Activated CD4-positive, alpha-beta memory T cell treated with anti-CD3 and anti-CD28 coated beads, Interleukin-2, amount 10 ng/mL, durations not matched to agents 7 days and 5 days (primary cell): ENCODE results near the gene PAX5. TPM values are rescaled to one million over a fixed set of nuclear protein-coding genes. Genes with fewer than 3 reads are reported as not detected.

Experiments
- CTCF ChIA-PET: fragments of 350-600 bp; sonication (Branson Sonifier 250); formaldehyde crosslinking; loops from one replicate; lab custom pipeline; 2021; ENCODE audit warnings: antibody characterized with exemption, inconsistent platforms; lab: Charles Lee
- POLR2A ChIA-PET: fragments of 350-600 bp; sonication (Branson Sonifier 250); formaldehyde crosslinking; loops from one replicate; lab custom pipeline; 2021; ENCODE audit warnings: antibody characterized with exemption; lab: Charles Lee
- DNase-seq: peaks from one replicate; pipeline ENCODE4 v3.0.0-alpha.2; 2020
- H3K27ac Mint-ChIP-seq: one replicate; pipeline ENCODE4 v1.8.0; 2021; ENCODE audit warnings: mild to moderate bottlenecking, mixed read lengths
- H3K27me3 Mint-ChIP-seq: one replicate; pipeline ENCODE4 v1.8.0; 2021; ENCODE audit warnings: mixed read lengths
- H3K36me3 Mint-ChIP-seq: one replicate; pipeline ENCODE4 v1.8.0; 2021; ENCODE audit warnings: low read depth, mixed read lengths
- H3K4me1 Mint-ChIP-seq: one replicate; pipeline ENCODE4 v1.8.0; 2021; ENCODE audit warnings: mixed read lengths
- H3K4me3 Mint-ChIP-seq: one replicate; pipeline ENCODE4 v1.8.0; 2021; ENCODE audit warnings: mild to moderate bottlenecking, mixed read lengths
- H3K9me3 Mint-ChIP-seq: one replicate; pipeline ENCODE4 v1.8.0; 2021; ENCODE audit warnings: mixed read lengths
- total RNA-seq, 2 experiments: library from RNA; stranded (reverse); gene quantifications; one replicate each; pipeline ENCODE4 v1.2.3, GENCODE V29; 2021

Gene PAX5
- total RNA-seq, 2 experiments from 2014 or later: 0.05 to 0.15 TPM

GRCh38 chr9:37004424-37004935 lies 29.6 kb downstream of the PAX5 start:
- Mint-ChIP-seq H3K27me3 (peaks cover 72% of the 10 kb centered on the region), H3K4me3 (no peak overlapping the region), H3K36me3 (no peaks in the 10 kb centered on the region), H3K9me3 (no peaks in the 10 kb centered on the region), H3K4me1 (no peaks in the 10 kb centered on the region), H3K27ac (no peak overlapping the region)
- ChIA-PET CTCF (interaction anchor here (0.7 to 1.1 kb wide), 2 partner anchors 8 to 12 kb away, joined by 3 to 4 read pairs; no protein-coding TSS in a partner anchor), POLR2A (no interaction called here)
- no peak for DNase-seq

GRCh38 chr9:37002413-37003217 lies 31.5 kb downstream of the PAX5 start:
- Mint-ChIP-seq H3K4me1 (no peaks in the 10 kb centered on the region), H3K27me3 (peaks cover 69% of the 10 kb centered on the region), H3K4me3 (no peak overlapping the region), H3K36me3 (no peaks in the 10 kb centered on the region), H3K27ac (no peak overlapping the region), H3K9me3 (no peaks in the 10 kb centered on the region)
- CTCF ChIA-PET: no interaction called here
- POLR2A ChIA-PET: no interaction called here
- no peak for DNase-seq

- no peaks in the 10 kb centered on the region for H3K4me1 Mint-ChIP-seq
- no peaks in the 10 kb centered on the region for H3K36me3 Mint-ChIP-seq
- peaks cover 63% of the 10 kb centered on the region for H3K27me3 Mint-ChIP-seq
- no peak overlapping the region for H3K4me3 Mint-ChIP-seq
- ChIA-PET CTCF (no interaction called here), POLR2A (interaction anchor here (1.0 kb wide), 1 partner anchor 8 kb away, joined by 3 read pairs; no protein-coding TSS in a partner anchor)
- DNase-seq: no peak
- no peaks in the 10 kb centered on the region for H3K9me3 Mint-ChIP-seq
- H3K27ac Mint-ChIP-seq: no peak overlapping the region
Observed at GRCh38 chr9:37002036-37002412, 32.0 kb downstream of the PAX5 start.

GRCh38 chr9:37001459-37001858 lies 32.6 kb downstream of the PAX5 start:
- CTCF ChIA-PET: no interaction called here
- no peak overlapping the region for H3K27ac Mint-ChIP-seq
- DNase-seq: no peak
- no peak overlapping the region for H3K4me3 Mint-ChIP-seq
- H3K4me1 Mint-ChIP-seq: no peaks in the 10 kb centered on the region
- H3K9me3 Mint-ChIP-seq: no peaks in the 10 kb centered on the region
- H3K27me3 Mint-ChIP-seq: peaks cover 58% of the 10 kb centered on the region
- H3K36me3 Mint-ChIP-seq: no peaks in the 10 kb centered on the region
- POLR2A ChIA-PET: interaction anchor here (1.0 kb wide), 1 partner anchor 9 kb away, joined by 3 read pairs; no protein-coding TSS in a partner anchor

GRCh38 chr9:36999728-37000333 lies 34.2 kb downstream of the PAX5 start:
- no peak overlapping the region for H3K27ac Mint-ChIP-seq
- no peaks in the 10 kb centered on the region for H3K36me3 Mint-ChIP-seq
- CTCF ChIA-PET: interaction anchor here (0.5 to 1.7 kb wide), 2 partner anchors 50 to 127 kb away, joined by 6 read pairs; no protein-coding TSS in a partner anchor
- no peaks in the 10 kb centered on the region for H3K9me3 Mint-ChIP-seq
- H3K27me3 Mint-ChIP-seq: peaks cover 43% of the 10 kb centered on the region
- no peaks in the 10 kb centered on the region for H3K4me1 Mint-ChIP-seq
- no peak for DNase-seq
- POLR2A ChIA-PET: interaction anchor here (1.4 kb wide), 1 partner anchor 10 kb away, joined by 3 read pairs; no protein-coding TSS in a partner anchor
- no peak overlapping the region for H3K4me3 Mint-ChIP-seq

DNA sequence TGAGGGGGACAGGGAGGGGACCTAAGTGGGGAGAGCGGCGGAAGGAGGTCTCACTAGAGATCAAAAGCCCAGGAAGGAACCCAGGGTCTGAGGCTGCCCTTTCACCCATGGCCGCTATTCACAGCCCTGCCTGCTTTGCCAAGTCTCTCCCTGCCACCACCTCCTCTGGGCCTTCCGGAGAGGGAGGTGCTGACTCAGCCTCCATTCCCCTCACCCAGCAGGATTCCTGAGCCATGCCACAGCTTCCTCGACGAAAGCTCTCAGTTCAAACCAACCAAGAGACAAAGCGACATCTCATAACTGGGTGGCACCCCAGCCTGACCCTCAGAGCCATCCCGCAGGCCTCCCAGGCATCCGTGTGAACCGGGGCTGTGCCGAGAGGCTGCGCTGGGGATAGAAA lies 36.7 kb downstream of the PAX5 start:
- no peaks in the 10 kb centered on the region for H3K36me3 Mint-ChIP-seq
- H3K9me3 Mint-ChIP-seq: no peaks in the 10 kb centered on the region
- CTCF ChIA-PET: interaction anchor here (1.2 to 2.6 kb wide), 5 partner anchors 44 to 332 kb away, joined by 3 to 12 read pairs (median 5); no protein-coding TSS in a partner anchor
- peaks cover 38% of the 10 kb centered on the region for H3K27me3 Mint-ChIP-seq
- H3K27ac Mint-ChIP-seq: no peak overlapping the region
- POLR2A ChIA-PET: no interaction called here
- H3K4me1 Mint-ChIP-seq: no peaks in the 10 kb centered on the region
- no peak for DNase-seq
- H3K4me3 Mint-ChIP-seq: no peak overlapping the region

DNA sequence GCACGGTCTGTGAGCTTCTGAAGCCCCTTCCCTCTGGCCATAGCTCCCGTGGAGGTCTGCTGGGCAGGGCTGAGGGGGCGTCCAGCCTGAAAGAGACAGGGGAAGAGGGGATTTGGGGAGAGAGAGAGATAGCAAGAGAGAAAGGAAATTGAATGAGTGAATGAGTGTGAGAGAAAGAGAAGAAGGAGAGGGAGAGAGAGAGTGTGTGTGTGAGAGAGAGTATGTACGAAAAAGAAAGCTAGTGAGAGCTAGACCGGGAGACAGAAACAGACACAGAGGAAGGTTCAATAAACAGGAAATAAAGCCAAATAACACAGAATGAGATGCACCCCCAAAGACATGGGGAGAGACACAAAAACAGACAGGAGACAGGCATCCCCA lies 37.4 kb downstream of the PAX5 start:
- CTCF ChIA-PET: interaction anchor here (0.5 to 2.6 kb wide), 12 partner anchors 8 to 903 kb away, joined by 3 to 12 read pairs (median 3); no protein-coding TSS in a partner anchor

DNA sequence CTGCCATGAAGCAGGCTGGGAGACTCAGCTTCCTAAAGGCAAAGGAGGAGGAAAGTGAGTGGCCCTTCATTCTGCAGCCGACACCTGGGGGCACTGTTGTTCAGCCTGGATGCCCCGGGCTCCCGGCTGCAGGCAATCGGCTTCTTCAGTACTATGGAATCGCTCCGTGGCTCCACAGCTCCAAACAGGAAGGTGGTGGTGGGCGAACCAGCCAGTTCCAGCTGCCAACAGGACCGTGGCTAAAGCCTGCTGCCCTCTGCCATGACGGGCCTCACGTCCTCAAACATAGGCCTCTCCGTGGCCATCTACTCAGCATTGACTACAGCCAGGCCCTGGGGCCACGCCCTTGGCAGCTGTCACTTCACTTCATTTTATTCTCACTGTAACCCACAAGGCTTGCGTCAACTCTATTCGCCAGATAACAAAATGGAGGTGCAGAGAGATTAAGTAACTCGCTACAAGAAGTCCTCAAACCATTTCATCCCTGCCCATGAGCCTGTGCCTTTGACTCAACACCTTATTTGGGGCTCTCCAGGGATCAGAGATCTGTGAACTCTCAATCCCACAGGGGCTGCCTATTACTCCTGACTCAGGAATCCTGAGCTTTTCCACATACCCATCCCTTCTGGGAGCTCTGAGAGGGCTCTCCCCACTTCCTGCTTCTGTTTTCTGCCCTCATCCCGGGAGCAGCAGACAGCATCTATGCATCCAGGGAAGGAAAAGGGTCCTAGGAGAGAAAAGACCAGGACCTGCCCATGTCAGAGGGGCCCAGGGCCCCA lies 38.0 kb downstream of the PAX5 start:
- ChIA-PET POLR2A (interaction anchor here (0.7 to 1.3 kb wide), 2 partner anchors 105 to 370 kb away, joined by 3 to 4 read pairs; no protein-coding TSS in a partner anchor), CTCF (interaction anchor here (0.5 to 2.6 kb wide), 19 partner anchors 8 to 903 kb away, joined by 3 to 12 read pairs (median 3); no protein-coding TSS in a partner anchor)
- Mint-ChIP-seq H3K9me3 (peaks cover 7% of the 10 kb centered on the region), H3K4me1 (no peaks in the 10 kb centered on the region), H3K36me3 (peaks cover 4% of the 10 kb centered on the region), H3K27me3 (peaks cover 32% of the 10 kb centered on the region), H3K4me3 (no peak overlapping the region), H3K27ac (no peak overlapping the region)
- peak; percentile 61 for DNase-seq

More for the DNA sequence above, 37.4 kb downstream of the PAX5 start:
- DNase-seq: no peak
- Mint-ChIP-seq H3K27ac (no peak overlapping the region), H3K4me1 (no peaks in the 10 kb centered on the region), H3K9me3 (peaks cover 1% of the 10 kb centered on the region), H3K36me3 (peaks cover under 1% of the 10 kb centered on the region), H3K4me3 (no peak overlapping the region), H3K27me3 (peaks cover 33% of the 10 kb centered on the region)
- POLR2A ChIA-PET: interaction anchor here (1.3 kb wide), 1 partner anchor 370 kb away, joined by 4 read pairs; no protein-coding TSS in a partner anchor

GRCh38 chr9:36993933-36994764 lies 39.9 kb downstream of the PAX5 start:
- no peak for DNase-seq

GRCh38 chr9:36992501-36993316 lies 41.4 kb downstream of the PAX5 start:
- CTCF ChIA-PET: interaction anchor here (0.6 to 6.2 kb wide), 5 partner anchors 9 to 336 kb away, joined by 3 to 67 read pairs (median 3); no protein-coding TSS in a partner anchor
- peaks cover 2% of the 10 kb centered on the region for H3K4me1 Mint-ChIP-seq
- POLR2A ChIA-PET: no interaction called here

More at GRCh38 chr9:36993933-36994764, 39.9 kb downstream of the PAX5 start:
- H3K36me3 Mint-ChIP-seq: peaks cover 16% of the 10 kb centered on the region
- H3K9me3 Mint-ChIP-seq: peaks cover 17% of the 10 kb centered on the region
- no peaks in the 10 kb centered on the region for H3K4me1 Mint-ChIP-seq
- POLR2A ChIA-PET: no interaction called here
- H3K27ac Mint-ChIP-seq: no peak overlapping the region
- CTCF ChIA-PET: interaction anchor here (1.3 kb wide), 1 partner anchor 121 kb away, joined by 4 read pairs; no protein-coding TSS in a partner anchor
- H3K27me3 Mint-ChIP-seq: peaks cover 36% of the 10 kb centered on the region
- no peak overlapping the region for H3K4me3 Mint-ChIP-seq

More at GRCh38 chr9:36992501-36993316, 41.4 kb downstream of the PAX5 start:
- peaks cover 16% of the 10 kb centered on the region for H3K36me3 Mint-ChIP-seq
- peaks cover 17% of the 10 kb centered on the region for H3K9me3 Mint-ChIP-seq
- no peak overlapping the region for H3K27ac Mint-ChIP-seq
- H3K27me3 Mint-ChIP-seq: peaks cover 40% of the 10 kb centered on the region
- DNase-seq: no peak
- H3K4me3 Mint-ChIP-seq: no peak overlapping the region
